ENCODE measurements around the gene UNC13A.

DNA sequence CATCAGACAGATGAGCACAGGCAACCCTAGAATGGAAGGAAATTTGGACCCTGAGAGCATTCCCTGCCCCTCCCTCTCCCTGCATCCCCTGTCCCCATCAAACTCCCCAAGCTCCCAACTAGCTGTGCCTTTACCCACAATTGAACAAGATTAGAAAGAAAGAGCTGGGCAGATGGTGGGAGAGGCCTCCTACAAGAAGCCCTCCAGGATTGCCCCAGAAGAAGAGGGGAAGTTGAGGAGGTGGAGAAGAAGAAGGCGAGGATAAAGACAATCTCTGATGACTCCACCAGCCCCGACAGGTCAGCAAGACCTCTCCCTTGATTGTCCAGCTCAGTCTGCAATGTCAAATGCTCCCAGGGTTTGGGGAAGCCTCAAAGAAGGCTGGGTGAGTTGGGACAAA is 11.9 kb downstream of the UNC13A start:
- TF ChIP-seq, protein P1, sequence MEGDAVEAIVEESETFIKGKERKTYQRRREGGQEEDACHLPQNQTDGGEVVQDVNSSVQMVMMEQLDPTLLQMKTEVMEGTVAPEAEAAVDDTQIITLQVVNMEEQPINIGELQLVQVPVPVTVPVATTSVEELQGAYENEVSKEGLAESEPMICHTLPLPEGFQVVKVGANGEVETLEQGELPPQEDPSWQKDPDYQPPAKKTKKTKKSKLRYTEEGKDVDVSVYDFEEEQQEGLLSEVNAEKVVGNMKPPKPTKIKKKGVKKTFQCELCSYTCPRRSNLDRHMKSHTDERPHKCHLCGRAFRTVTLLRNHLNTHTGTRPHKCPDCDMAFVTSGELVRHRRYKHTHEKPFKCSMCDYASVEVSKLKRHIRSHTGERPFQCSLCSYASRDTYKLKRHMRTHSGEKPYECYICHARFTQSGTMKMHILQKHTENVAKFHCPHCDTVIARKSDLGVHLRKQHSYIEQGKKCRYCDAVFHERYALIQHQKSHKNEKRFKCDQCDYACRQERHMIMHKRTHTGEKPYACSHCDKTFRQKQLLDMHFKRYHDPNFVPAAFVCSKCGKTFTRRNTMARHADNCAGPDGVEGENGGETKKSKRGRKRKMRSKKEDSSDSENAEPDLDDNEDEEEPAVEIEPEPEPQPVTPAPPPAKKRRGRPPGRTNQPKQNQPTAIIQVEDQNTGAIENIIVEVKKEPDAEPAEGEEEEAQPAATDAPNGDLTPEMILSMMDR (conservative IDR thresholded peaks at IDR 0.05 in 1 of 2, IDR thresholded peaks at IDR 0.05 in 1 of 2; ENCODE audit: low read depth in 1 of 2, low read length in 2 of 2), result no peak
- TF ChIP-seq EZH2 (IDR thresholded peaks at IDR 0.05; ENCODE audit: low read length, missing control alignments), result no peak

Measured in fibroblast of lung (primary cell).